ENCODE data around the gene ADGRG4.

The ADGRG4 gene

GRCh38 chrX:136344320-136344719, 43.6 kb downstream of the ADGRG4 start:
- H3K4me3 ChIP-seq (ENCODE audit: low read depth, low read length), result no peak overlapping the region
- no peak for DNase-seq (ENCODE audit: low read depth)
- TF ChIP-seq CTCF (conservative IDR thresholded peaks at IDR 0.05; ENCODE audit: low read depth, low read length), result no peak

- DNase-seq (ENCODE audit: low read depth), result no peak
- no peak for TF ChIP-seq CTCF (conservative IDR thresholded peaks at IDR 0.05; ENCODE audit: low read depth, low read length)
- no peak overlapping the region for H3K4me3 ChIP-seq (ENCODE audit: low read depth, low read length)
Measured at GRCh38 chrX:136346506-136346905, 45.7 kb downstream of the ADGRG4 start.

DNA sequence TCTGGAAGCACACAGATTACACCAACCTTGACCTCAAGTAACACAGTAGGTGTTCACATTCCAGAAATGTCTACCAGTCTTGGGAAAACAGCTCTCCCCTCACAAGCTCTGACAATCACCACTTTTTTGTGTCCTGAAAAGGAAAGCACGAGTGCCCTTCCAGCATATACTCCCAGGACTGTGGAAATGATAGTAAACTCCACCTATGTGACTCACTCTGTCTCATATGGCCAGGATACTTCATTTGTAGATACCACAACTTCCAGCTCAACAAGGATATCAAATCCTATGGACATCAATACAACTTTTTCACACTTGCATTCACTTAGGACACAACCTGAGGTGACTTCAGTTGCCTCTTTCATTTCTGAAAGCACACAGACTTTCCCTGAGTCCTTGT, 46.9 kb downstream of the ADGRG4 start:
- TF ChIP-seq CTCF (conservative IDR thresholded peaks at IDR 0.05; ENCODE audit: low read depth, low read length), result no peak
- DNase-seq (ENCODE audit: low read depth), result no peak

DNA sequence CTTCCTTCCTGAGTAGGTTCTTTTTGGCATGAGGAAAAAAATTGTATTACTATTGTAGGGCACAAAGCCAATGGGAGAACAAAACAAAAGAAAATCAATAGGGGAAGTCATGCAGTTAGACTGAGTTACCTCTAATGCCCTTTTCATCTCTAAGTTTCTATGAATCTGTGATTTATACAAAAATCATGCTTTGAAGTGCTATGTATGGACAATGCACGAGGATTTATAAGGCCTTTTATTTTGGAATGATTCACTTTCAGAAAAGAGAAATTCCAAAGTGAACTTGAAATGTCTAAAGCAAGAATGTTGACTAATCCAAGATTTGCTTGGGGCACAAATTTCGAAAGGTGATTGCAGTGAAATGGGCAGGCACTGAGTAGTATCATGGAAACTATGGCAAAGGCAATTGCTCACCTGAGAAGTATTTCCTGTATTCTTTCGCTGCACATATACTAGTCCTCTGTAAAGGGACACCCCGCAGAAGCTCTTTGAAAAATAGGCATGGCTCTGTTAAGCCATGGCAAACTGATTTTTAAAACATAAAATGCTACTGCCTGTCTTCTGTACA, 52.8 kb downstream of the ADGRG4 start:
- no peak for DNase-seq (ENCODE audit: low read depth)
- no peak for TF ChIP-seq CTCF (conservative IDR thresholded peaks at IDR 0.05; ENCODE audit: low read depth, low read length)
- no peak overlapping the region for H3K4me3 ChIP-seq (ENCODE audit: low read depth, low read length)

More for the DNA sequence above, 46.9 kb downstream of the ADGRG4 start:
- H3K4me3 ChIP-seq (ENCODE audit: low read depth, low read length), result no peak overlapping the region

DNA sequence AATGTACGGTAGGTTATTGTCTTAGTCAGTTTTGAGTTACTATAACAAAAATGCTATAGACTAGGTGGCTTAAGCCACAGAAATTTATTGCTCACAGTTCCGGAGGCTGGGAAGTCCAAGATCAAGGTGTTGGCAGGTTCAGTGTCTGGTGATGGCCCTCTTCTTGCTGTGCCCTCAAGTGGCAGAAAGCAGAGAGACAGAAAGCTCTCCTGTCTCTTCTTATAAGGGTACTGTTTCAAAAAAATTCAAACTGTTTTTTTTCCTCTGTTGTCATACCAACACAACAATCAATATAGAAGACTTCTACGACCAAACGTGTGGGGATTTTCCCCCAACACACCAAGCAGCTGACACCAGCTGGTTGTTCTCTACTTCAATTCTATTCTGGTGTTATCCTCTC, 53.4 kb downstream of the ADGRG4 start:
- DNase-seq (ENCODE audit: low read depth), result no peak
- no peak overlapping the region for H3K4me3 ChIP-seq (ENCODE audit: low read depth, low read length)
- no peak for TF ChIP-seq CTCF (conservative IDR thresholded peaks at IDR 0.05; ENCODE audit: low read depth, low read length)

- DNase-seq (ENCODE audit: low read depth), result peak; percentile 1
- no peak overlapping the region for H3K4me3 ChIP-seq (ENCODE audit: low read depth, low read length)
- no peak for TF ChIP-seq CTCF (conservative IDR thresholded peaks at IDR 0.05; ENCODE audit: low read depth, low read length)
Measured at GRCh38 chrX:136369377-136369776, 68.6 kb downstream of the ADGRG4 start.

DNA sequence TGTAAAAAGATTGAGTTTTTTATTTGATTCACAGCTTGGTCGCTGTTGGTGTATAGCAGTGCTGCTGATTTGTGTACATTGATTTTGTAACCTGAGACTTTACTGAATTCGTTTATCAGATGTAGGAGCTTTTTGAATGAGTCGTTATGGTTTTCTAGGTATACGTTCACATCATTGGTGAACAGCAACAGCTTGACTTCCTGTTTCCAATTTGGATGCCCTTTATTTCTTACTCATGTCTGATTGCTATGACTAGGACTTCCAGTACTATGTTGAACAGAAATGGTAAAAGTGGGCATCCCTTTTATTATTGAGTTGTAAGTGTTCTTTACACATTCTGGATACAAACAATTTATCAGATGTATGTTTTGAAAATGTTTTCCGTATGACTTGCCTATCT, 76.0 kb downstream of the ADGRG4 start:
- no peak for TF ChIP-seq CTCF (conservative IDR thresholded peaks at IDR 0.05; ENCODE audit: low read depth, low read length)
- no peak for DNase-seq (ENCODE audit: low read depth)

More for the DNA sequence above, 76.0 kb downstream of the ADGRG4 start:
- no peak overlapping the region for H3K4me3 ChIP-seq (ENCODE audit: low read depth, low read length)

All from choroid plexus epithelial cell (primary cell).